ENCODE data around the gene ZFP36L1. TPM values are rescaled to one million over a fixed set of nuclear protein-coding genes. Genes with fewer than 3 reads are reported as not detected.

The ZFP36L1 gene
- total and polyA plus RNA-seq, 3 experiments from 2014 or later, result 124 to 133 (median 128) TPM

- H3K9me3 Mint-ChIP-seq, result no peaks in the 10 kb centered on the region
- H3K36me3 ChIP-seq (ENCODE audit: insufficient read depth, low read length), result no peaks in the 10 kb centered on the region
- CTCF ChIA-PET, result interaction anchor here (1.1 to 3.4 kb wide), 7 partner anchors 9 to 882 kb away, joined by 3 to 19 read pairs (median 6); no protein-coding TSS in a partner anchor
- H3K27me3 ChIP-seq (ENCODE audit: insufficient read depth, low read length, poor library complexity, severe bottlenecking), result no peaks in the 10 kb centered on the region
- H3K27me3 Mint-ChIP-seq, result no peaks in the 10 kb centered on the region
- no peaks in the 10 kb centered on the region for H3K36me3 Mint-ChIP-seq
- H3K9me3 ChIP-seq (ENCODE audit: low read length), result no peaks in the 10 kb centered on the region
- H3K4me3 Mint-ChIP-seq, result no peak overlapping the region
- peaks cover 25% of the 10 kb centered on the region for H3K4me1 ChIP-seq (ENCODE audit: insufficient read depth, low read length)
- H3K4me3 ChIP-seq (ENCODE audit: low read length), result no peak overlapping the region
- no peak for DNase-seq
- no peak overlapping the region for H3K27ac ChIP-seq (ENCODE audit: low read depth, low read length)
- POLR2A ChIA-PET, result no interaction called here
- H3K4me1 Mint-ChIP-seq, result peaks cover 8 to 13% (median 11%) of the 10 kb centered on the region in 3 donors
- peak overlapping the region in 1 of 8 donors; percentile 42 for H3K27ac Mint-ChIP-seq
Observed at GRCh38 chr14:68825729-68826128, 32.9 kb upstream of the ZFP36L1 start.

DNA sequence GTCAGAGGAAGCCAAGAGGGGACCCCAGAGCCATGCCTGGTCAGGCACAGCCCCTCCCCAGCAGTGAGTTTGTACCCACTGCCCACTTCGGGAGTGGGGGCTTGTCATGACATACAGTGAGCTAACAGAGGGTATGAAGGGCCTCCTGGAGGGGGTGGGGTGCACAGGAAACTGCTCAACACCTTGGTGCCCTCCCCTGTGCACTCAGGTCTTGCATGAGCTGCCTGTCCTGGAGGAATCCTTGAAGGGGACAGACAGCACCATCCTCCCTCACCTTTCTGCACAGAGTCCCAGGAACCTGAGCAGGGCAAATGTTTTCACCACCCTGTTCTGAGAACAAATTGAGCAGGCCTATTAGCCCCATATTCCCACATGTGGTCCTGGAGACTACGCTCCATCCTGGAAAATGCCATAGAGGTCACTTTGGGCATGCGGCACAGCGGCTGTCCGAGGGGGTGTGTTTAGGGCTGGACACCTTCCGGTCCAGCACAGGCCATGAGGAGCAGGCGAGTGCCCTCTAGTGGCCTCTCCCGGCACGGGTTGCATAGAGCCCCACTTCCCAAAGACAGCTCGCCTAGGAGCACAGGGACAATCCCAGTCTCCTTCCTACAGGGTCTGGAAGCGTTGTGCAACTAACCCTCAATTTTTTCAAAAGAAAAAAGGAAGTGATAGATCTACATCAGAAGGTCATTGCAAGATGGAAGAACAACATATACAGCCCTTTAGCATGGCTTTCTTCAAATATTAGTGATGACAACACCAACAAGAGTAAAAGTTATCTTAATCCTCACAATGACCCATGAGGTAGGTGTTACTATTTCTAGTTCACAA lies 31.9 kb upstream of the ZFP36L1 start:
- peaks cover 35% of the 10 kb centered on the region for H3K4me1 ChIP-seq (ENCODE audit: insufficient read depth, low read length)
- no peaks in the 10 kb centered on the region for H3K36me3 ChIP-seq (ENCODE audit: insufficient read depth, low read length)
- H3K9me3 Mint-ChIP-seq, result no peaks in the 10 kb centered on the region
- POLR2A ChIA-PET, result no interaction called here
- H3K27ac ChIP-seq (ENCODE audit: low read depth, low read length), result no peak overlapping the region
- H3K27me3 ChIP-seq (ENCODE audit: insufficient read depth, low read length, poor library complexity, severe bottlenecking), result no peaks in the 10 kb centered on the region
- H3K9me3 ChIP-seq (ENCODE audit: low read length), result no peaks in the 10 kb centered on the region
- H3K4me3 ChIP-seq (ENCODE audit: low read length), result no peak overlapping the region
- H3K36me3 Mint-ChIP-seq, result no peaks in the 10 kb centered on the region
- DNase-seq, result peak in 1 of 5 donors; percentile 24
- no peak overlapping the region for H3K4me3 Mint-ChIP-seq
- no peak overlapping the region for H3K27ac Mint-ChIP-seq
- CTCF ChIA-PET, result interaction anchor here (0.9 to 3.4 kb wide), 9 partner anchors 8 to 881 kb away, joined by 3 to 19 read pairs (median 5); no protein-coding TSS in a partner anchor
- H3K27me3 Mint-ChIP-seq, result no peaks in the 10 kb centered on the region
- H3K4me1 Mint-ChIP-seq, result peaks cover 18 to 22% (median 21%) of the 10 kb centered on the region in 3 donors

DNA sequence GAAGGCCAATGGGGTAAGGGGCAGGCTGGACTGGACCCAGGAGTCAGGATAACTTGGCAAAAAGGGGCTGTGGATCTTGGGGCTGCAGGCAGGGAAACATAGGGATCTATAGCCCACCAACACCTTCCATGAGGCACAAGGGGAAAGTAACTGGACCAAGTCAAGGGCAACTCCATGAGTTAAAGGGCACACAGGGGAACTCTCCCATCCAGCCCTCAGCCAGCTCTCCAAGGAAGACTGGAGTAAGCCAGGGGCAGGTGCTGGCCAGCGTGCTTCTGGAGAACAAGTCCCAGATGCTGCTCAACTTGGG lies 31.3 kb upstream of the ZFP36L1 start:
- Histone ChIP-seq H3K36me3 (ENCODE audit: insufficient read depth, low read length) (no peaks in the 10 kb centered on the region), H3K4me1 (ENCODE audit: insufficient read depth, low read length) (peaks cover 40% of the 10 kb centered on the region), H3K4me3 (ENCODE audit: low read length) (no peak overlapping the region), H3K9me3 (ENCODE audit: low read length) (no peaks in the 10 kb centered on the region), H3K27ac (ENCODE audit: low read depth, low read length) (no peak overlapping the region), H3K27me3 (ENCODE audit: insufficient read depth, low read length, poor library complexity, severe bottlenecking) (no peaks in the 10 kb centered on the region)
- Mint-ChIP-seq H3K4me1 (peaks cover 24 to 27% (median 26%) of the 10 kb centered on the region in 3 donors), H3K36me3 (no peaks in the 10 kb centered on the region), H3K27me3 (no peaks in the 10 kb centered on the region), H3K27ac (peak overlapping the region in 3 of 8 donors; percentile 57 to 75 (median 58)), H3K9me3 (no peaks in the 10 kb centered on the region), H3K4me3 (no peak overlapping the region)
- no peak for DNase-seq
- ChIA-PET CTCF (interaction anchor here (1.1 to 2.7 kb wide), 4 partner anchors 34 to 576 kb away, joined by 4 to 9 read pairs (median 6); no protein-coding TSS in a partner anchor), POLR2A (no interaction called here)

- DNase-seq, result no peak
- CTCF ChIA-PET, result interaction anchor here (0.9 to 2.4 kb wide), 6 partner anchors 9 to 879 kb away, joined by 3 to 9 read pairs (median 4); no protein-coding TSS in a partner anchor
- H3K27ac Mint-ChIP-seq, result peak overlapping the region in 5 of 8 donors; percentile 5 to 75 (median 42)
Observed at GRCh38 chr14:68823434-68824206, 30.8 kb upstream of the ZFP36L1 start.

DNA sequence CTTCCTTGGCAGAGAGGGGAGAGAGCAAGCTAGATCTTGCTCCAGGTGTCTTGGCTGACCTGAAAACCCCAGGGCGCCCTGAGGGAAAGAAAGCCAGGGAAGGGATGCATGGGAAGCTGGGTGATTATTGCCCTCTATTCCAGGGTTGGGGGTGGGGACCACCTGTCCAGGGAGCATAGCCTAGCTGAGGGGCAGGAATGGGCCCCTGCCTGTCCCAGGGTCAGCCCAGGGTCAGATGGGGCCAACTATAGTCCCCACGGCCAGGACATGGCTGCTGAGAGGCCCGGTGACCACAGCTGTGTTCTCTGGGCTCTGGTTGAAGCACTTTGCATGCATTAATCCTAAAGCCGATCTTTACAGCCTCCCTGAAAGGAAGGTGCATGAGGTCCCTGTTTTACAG lies 30.1 kb upstream of the ZFP36L1 start:
- CTCF ChIA-PET, result interaction anchor here (0.9 to 1.3 kb wide), 4 partner anchors 10 to 879 kb away, joined by 3 to 5 read pairs (median 4); no protein-coding TSS in a partner anchor
- H3K4me1 ChIP-seq (ENCODE audit: insufficient read depth, low read length), result peaks cover 42% of the 10 kb centered on the region

More at GRCh38 chr14:68823434-68824206, 30.8 kb upstream of the ZFP36L1 start:
- no peak overlapping the region for H3K27ac ChIP-seq (ENCODE audit: low read depth, low read length)
- no peaks in the 10 kb centered on the region for H3K36me3 ChIP-seq (ENCODE audit: insufficient read depth, low read length)
- POLR2A ChIA-PET, result interaction anchor here (0.8 kb wide), 1 partner anchor 578 kb away, joined by 3 read pairs; no protein-coding TSS in a partner anchor
- H3K36me3 Mint-ChIP-seq, result no peaks in the 10 kb centered on the region
- no peaks in the 10 kb centered on the region for H3K27me3 Mint-ChIP-seq
- H3K27me3 ChIP-seq (ENCODE audit: insufficient read depth, low read length, poor library complexity, severe bottlenecking), result no peaks in the 10 kb centered on the region
- no peak overlapping the region for H3K4me3 Mint-ChIP-seq
- H3K9me3 ChIP-seq (ENCODE audit: low read length), result no peaks in the 10 kb centered on the region
- H3K4me1 ChIP-seq (ENCODE audit: insufficient read depth, low read length), result peaks cover 42% of the 10 kb centered on the region
- H3K4me1 Mint-ChIP-seq, result peaks cover 27 to 28% (median 27%) of the 10 kb centered on the region in 3 donors
- H3K9me3 Mint-ChIP-seq, result no peaks in the 10 kb centered on the region
- H3K4me3 ChIP-seq (ENCODE audit: low read length), result no peak overlapping the region

GRCh38 chr14:68822132-68822651 lies 29.3 kb upstream of the ZFP36L1 start:
- Histone ChIP-seq H3K4me1 (ENCODE audit: insufficient read depth, low read length) (peaks cover 43% of the 10 kb centered on the region), H3K4me3 (ENCODE audit: low read length) (no peak overlapping the region), H3K27ac (ENCODE audit: low read depth, low read length) (no peak overlapping the region), H3K9me3 (ENCODE audit: low read length) (no peaks in the 10 kb centered on the region), H3K27me3 (ENCODE audit: insufficient read depth, low read length, poor library complexity, severe bottlenecking) (no peaks in the 10 kb centered on the region), H3K36me3 (ENCODE audit: insufficient read depth, low read length) (no peaks in the 10 kb centered on the region)
- no peak for DNase-seq
- Mint-ChIP-seq H3K27ac (peak overlapping the region; percentile 24 to 94 (median 84)), H3K9me3 (no peaks in the 10 kb centered on the region), H3K4me3 (peak overlapping the region in 5 of 7 donors; percentile 26 to 67 (median 47)), H3K4me1 (peaks cover 28 to 29% (median 28%) of the 10 kb centered on the region in 3 donors), H3K36me3 (no peaks in the 10 kb centered on the region), H3K27me3 (no peaks in the 10 kb centered on the region)
- ChIA-PET POLR2A (no interaction called here), CTCF (interaction anchor here (0.9 to 1.3 kb wide), 4 partner anchors 10 to 878 kb away, joined by 3 to 5 read pairs (median 4); no protein-coding TSS in a partner anchor)

More for the DNA sequence above, 30.1 kb upstream of the ZFP36L1 start:
- Mint-ChIP-seq H3K4me3 (no peak overlapping the region), H3K4me1 (peaks cover 27 to 28% (median 27%) of the 10 kb centered on the region in 3 donors), H3K36me3 (no peaks in the 10 kb centered on the region), H3K9me3 (no peaks in the 10 kb centered on the region), H3K27me3 (no peaks in the 10 kb centered on the region), H3K27ac (peak overlapping the region in 5 of 8 donors; percentile 16 to 42 (median 23))
- Histone ChIP-seq H3K27ac (ENCODE audit: low read depth, low read length) (no peak overlapping the region), H3K36me3 (ENCODE audit: insufficient read depth, low read length) (no peaks in the 10 kb centered on the region), H3K4me3 (ENCODE audit: low read length) (no peak overlapping the region), H3K9me3 (ENCODE audit: low read length) (no peaks in the 10 kb centered on the region), H3K27me3 (ENCODE audit: insufficient read depth, low read length, poor library complexity, severe bottlenecking) (no peaks in the 10 kb centered on the region)
- DNase-seq, result no peak
- POLR2A ChIA-PET, result interaction anchor here (0.8 kb wide), 1 partner anchor 577 kb away, joined by 3 read pairs; no protein-coding TSS in a partner anchor

DNA sequence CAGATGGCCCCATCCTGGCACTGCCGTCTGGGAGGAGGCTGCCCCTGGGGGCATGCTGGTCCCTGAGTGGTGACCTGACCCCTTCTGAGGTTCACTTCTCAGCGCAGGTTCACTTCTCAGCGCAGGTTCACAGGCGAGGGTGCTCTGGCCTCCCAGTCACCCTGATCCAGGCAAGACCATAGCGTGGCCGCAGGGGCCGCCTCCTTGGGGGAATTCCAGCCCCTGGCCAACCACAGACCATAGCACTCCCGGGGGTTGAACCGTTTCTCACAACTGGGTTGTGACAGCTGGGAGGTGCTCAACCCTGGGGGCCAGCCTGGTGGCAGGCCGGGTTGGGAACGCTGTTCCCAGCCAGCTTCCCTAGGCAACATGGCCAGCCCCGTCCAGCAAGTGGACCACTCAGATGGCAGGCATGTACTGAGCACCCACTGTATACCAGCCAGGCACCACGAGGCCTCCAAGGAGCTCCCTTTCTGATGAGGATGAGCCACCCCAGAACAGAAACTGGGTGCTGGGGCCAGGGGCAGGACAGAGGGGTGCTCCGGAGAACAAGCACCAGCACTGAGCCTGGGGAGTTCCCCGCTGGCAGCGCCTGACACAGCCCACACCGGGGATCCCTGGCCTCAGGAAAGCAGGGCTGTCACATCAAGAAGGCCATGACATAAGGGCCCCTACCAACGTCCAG lies 28.3 kb upstream of the ZFP36L1 start:
- Mint-ChIP-seq H3K9me3 (no peaks in the 10 kb centered on the region), H3K4me1 (peaks cover 34% of the 10 kb centered on the region in 3 donors), H3K27me3 (no peaks in the 10 kb centered on the region), H3K4me3 (peak overlapping the region in 3 of 7 donors; percentile 9 to 65 (median 20)), H3K27ac (peak overlapping the region; percentile 41 to 94 (median 85)), H3K36me3 (no peaks in the 10 kb centered on the region)
- H3K36me3 ChIP-seq (ENCODE audit: insufficient read depth, low read length), result no peaks in the 10 kb centered on the region
- H3K27me3 ChIP-seq (ENCODE audit: insufficient read depth, low read length, poor library complexity, severe bottlenecking), result no peaks in the 10 kb centered on the region
- peak in 1 of 5 donors; percentile 26 for DNase-seq
- POLR2A ChIA-PET, result interaction anchor here (12.2 kb wide), 1 partner anchor 28 kb away, joined by 445 read pairs; the partner anchor contains the start of gene ZFP36L1
- H3K4me3 ChIP-seq (ENCODE audit: low read length), result no peak overlapping the region
- CTCF ChIA-PET, result interaction anchor here (0.9 to 11.6 kb wide), 2 partner anchors 32 to 1202 kb away, joined by 3 to 282 read pairs; partner anchors contain the start of gene ZFP36L1
- no peaks in the 10 kb centered on the region for H3K9me3 ChIP-seq (ENCODE audit: low read length)
- no peak overlapping the region for H3K27ac ChIP-seq (ENCODE audit: low read depth, low read length)
- peaks cover 49% of the 10 kb centered on the region for H3K4me1 ChIP-seq (ENCODE audit: insufficient read depth, low read length)
